HG02852 (cell line): ENCODE results near the gene CTNNBL1.

Source experiments
- ATAC-seq: cut with Tn5 transposase; IDR thresholded peaks from one replicate; pipeline ENCODE4 v1.9.1; 2021; ENCODE audit warnings: mild to moderate bottlenecking, moderate library complexity; ENCODE audit not compliant: unreplicated experiment

CTNNBL1 gene

DNA sequence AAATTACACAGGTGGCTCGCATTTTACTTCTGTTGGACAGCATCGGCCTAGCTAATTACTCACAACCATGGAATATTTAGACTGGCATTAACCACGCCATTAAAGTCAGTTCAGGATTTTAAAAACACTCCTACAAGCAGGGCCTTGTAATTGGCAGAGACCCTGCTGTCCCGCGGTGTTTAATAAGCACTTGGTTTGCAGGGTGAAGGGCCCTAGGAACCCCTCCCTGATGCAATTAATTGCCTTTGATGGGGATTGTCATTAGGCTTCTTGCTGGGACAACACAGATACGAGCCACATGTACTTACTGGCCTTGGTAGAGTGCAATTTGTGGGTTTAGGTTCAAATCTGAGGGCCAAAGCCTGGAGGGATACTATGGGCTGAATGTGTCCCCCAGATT, 201.3 kb downstream of the CTNNBL1 start:
- ATAC-seq: no peak

DNA sequence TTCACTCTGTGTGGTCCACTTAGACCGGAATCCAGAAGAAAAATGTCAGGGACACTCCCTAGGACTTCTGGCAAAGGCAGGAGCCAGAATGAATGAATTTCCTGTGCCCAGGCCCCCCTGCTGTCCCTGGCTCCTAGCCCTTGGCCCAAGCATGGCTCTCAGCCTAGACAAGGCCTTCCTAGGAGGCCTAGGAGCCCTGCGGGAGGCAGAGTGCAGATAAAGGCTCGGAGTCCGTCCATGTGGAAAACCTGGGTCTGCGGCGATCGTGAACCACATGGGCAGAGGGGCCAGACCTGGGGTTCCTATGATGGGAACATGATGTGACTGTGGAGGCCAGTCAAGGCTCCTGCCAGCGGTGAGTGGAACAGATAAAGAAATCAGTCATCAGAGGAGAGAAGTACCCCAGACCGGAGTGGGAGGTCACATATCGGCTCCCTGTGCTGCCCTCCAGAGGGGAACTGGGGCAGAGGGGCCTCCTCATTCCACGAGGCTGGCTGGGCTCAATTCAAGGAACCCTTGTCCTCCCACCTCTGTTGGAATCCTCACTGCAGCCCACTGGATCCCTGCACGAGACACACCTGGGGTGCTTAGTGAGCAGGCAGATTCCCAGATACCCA, 203.2 kb downstream of the CTNNBL1 start:
- no peak for ATAC-seq

DNA sequence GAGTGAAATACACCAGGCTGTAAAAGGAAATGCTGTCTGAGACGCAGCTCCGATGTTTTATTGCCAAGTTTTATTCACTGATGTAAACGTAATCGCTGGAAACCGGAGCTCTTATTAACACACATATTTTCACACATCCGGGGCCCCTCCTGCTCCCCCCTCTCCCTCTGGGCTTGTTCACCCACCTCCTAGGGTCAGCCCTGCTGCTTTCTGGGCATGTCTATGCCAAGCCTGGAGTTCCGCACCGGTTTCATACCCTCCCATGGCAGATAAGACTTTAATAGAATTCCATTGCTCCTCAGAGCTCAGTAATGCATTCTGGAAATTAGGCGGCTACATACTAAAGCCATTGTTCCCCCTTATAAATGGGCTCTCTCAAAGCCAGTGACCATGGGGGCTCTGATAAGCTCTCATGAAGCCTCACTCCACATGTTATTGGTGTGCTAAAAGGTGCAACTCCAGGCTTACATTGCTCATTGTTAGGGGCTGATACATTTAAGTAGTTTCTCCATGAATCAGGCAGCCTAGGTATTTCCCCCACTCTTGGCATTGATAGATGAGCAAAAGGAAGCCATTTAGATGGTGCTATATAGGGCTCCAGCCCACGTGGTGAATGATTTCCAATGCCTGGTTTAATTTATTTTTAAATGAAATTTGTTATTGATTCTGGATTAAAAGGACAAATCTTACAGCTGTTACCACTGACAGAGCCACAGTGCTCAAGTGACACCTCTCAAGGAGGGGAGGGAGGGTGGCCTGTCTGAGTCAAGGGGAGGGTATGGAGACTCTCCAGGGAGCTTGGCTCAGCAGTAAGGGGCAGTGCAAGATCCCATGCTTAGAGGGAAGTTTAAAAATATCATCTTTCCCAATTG, 204.6 kb downstream of the CTNNBL1 start:
- no peak for ATAC-seq

DNA sequence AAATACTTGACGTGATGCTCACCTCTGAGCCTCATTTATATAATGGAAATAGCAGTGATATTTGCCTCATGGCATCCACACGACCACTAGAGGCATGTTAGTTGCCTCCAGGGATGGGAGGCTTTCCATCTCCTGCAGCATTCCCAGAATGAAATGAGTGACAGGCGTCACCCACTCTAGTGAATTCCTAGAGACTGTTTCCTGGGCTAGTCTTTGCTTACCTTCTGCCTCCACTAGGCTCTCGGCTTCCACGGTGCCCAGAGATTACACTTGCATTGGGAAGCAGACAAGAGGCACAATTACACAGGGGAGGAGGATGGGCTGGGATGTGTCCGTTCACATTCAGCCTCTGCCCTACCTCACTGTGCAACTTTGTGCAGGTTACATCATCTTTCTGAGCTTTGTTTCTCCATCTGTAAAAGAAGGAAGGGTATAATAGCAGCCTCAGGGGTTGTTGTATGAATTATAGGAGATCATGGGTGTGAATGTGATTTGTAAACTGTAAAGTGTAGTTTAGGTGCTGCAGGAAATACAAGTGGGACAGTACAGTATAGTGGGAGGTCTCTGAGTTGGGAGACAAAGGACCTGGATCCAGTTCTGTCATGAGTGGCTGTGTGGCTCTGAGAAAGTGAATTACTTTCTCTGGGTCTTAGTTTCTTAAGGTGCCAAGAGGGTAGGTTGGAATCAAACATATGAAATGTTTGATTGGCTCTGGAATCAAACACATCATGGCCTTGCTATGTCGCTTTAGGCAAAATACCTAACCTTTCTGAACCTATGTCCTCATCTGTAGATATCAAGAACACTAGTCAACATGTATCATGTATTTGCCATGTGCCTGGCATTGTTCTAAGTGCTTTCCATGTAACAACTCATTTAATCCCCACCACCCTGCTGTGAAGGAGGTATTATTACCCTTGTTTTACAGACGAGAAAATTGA, 205.5 kb downstream of the CTNNBL1 start:
- ATAC-seq: no peak

DNA sequence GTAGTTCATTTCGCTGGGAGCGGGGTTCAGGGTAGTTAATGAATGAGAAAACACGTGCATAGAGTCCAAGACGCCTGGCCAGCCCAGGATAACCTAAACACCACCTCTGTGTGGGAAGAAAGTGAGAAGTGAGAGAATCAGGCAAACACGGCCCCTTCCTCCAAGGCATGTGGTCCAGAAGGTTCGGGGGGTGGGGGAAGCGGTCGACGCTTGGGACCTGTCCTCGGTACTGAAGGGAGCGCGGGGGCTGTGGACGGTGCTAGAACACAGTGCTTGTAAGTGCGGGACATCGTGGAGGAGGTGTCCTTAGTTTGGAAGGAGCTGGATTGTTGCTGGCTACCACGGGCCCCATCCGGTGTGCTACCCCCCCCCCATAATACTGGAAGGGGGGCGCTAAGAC, 207.4 kb downstream of the CTNNBL1 start:
- no peak for ATAC-seq

DNA sequence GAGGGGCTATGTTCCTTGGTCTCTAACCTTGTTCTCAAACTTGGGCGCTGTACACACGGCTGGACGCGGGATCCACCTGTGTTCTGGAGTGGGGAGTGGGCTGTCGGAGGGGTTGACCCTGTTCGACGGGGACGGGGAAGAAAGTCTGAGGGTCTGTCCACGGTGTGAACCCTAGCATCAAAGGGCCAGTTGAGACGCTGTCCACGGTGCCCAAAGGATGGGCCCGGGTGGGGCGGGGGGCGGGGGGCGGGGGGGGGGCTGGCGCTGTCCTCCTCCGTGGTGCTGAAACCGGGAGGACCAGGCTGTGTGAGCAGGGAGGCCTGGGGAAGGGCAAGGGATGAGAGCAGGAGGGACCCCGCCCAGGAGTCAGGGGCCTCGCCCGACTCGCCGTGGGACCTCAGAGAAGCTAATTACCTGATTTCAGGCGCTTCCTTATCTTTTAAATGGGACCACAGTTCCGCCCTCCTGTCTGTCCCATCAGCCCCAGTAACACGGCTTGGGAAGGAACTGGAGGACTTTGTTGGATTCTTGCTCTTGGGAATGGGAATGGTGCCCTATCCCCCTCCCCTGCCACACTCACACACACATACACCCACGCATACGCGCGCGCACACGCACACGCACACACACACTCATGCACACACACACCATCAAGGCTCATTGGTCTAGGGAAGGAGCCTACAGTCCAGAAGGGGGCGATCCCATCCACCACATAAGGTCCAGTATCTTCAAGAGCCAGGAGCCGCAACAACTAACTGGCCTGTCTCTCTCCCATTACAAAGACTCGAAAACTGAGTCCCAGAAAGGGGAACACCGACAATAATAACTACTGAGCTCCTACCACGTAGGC, 208.0 kb downstream of the CTNNBL1 start:
- ATAC-seq: no peak

DNA sequence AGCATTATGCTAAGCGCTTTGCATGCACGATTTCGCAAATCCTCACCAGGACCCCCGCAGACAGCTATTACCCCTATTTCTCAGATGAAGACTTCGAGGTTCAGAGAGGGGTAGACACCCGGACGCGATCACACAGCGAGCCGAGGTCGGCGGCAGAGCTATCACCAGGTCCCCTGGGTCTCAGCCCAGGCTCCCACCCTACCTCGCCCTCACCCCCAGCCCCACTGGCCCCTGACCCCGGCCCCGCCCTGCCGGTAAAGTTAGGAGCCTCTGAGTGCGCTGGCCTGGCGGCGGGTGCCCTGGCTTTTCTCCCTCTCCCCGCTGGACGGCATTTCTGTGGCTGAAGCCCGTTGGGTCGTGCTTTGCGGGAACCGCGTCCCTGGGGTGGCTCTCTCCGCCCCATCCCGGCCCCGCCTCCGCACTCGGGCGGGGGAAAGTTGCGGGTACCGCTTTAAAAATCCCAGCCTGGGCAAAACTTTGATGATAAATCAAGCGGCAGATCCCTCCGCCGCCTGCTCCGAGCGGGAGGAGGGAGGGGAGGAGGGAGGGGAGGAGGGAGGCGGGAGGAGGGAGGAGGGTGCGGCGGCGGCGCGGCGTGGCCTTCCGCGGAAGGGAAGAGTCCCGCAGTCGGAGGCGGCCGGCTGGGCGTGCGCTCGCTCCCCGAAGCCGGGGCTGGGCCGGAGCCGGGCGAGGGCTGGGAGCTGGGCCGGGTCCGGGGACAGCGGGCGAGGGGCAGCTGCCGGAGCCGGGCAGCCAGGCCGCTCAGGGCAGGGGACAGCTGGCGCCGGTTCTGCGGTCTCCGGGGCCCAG, 208.9 kb downstream of the CTNNBL1 start, which contains the start of gene VSTM2L:
TSS of gene VSTM2L (plus strand) at position 624 of the 810 bp plus-strand sequence. CDS start 224 bp downstream, outside the sequence.
- no peak for ATAC-seq

DNA sequence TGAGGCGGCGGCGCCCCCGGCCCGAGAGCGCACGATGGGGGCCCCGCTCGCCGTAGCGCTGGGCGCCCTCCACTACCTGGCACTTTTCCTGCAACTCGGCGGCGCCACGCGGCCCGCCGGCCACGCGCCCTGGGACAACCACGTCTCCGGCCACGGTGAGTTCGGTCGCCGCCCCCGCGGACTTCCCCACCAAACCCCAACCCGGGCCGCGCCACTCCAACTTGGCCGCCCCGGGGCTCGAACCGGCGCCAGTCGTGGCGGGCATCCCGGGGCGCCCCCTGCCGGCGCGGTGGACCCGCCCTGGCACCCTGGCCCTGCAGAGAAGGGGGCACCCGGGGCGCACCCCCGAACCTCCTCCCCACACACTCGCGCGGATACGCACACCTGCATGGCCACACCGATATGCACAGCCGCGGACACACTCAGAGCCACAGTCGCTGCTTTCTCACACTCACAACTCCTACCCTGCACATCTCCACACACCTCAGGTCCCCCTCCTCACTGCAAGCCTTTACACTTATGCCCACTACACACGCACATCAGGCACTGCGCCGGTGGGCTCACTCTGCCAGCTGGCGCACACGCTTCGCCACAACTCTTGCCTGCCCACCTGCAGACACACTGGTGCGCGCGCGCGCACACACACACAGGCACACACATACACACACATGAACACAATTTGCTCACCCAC, 209.6 kb downstream of the CTNNBL1 start:
- no peak for ATAC-seq

DNA sequence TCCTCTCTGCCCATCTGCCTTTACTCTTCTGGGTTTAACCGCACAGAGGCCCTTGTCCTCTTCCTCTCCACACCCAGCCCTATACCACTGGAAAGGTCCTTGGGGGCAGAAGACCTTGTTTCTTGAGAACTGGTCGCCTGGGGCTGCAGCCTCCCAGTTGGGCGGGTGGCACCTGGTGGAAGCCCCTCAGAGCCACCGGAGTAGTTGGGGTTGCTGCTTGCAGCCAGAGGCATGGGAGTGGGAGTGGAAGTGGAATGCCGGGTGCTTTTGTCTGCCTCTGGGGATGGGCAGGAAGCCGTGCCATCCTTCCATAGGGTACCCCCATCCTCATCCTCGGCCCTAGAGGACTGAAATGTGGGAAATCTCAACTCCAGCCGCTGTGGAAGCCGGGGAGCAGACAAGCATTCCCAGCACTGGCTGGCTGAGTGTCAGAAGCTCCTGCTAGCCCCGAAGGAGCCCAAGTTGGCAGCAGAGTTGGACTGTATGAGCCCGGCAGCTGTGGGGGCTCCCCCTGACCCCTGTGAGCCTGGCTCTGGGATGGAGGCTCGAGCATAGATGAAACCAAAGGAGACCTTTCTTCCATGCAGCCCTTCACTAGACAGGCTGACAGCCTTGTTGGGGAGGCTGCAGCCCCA, 210.3 kb downstream of the CTNNBL1 start:
- ATAC-seq: no peak

DNA sequence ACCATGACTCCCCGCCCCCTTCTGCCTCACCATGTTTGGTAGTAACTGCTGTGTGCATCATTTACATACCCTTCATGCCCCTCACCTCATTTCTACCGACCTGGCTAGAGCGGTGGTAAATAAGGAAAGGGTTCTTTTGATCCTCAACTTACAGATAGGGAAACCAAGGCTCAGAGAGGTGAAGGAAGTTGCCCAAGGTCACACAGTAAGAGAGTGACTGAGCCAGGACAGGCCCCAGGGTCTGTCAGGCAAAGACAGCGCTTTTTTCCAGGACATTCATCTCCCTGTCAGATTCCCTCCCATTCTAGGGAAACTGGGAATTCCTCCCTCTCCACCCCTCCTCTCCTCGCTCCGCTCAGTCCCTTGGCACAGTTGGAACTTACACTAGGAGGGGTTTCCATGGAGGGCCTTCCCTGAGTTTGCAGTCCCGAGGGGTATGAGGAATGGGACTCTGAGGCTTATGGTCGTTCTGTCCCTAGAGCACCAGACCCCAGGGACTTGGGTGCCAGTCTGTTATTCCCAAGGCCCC, 211.1 kb downstream of the CTNNBL1 start:
- no peak for ATAC-seq

DNA sequence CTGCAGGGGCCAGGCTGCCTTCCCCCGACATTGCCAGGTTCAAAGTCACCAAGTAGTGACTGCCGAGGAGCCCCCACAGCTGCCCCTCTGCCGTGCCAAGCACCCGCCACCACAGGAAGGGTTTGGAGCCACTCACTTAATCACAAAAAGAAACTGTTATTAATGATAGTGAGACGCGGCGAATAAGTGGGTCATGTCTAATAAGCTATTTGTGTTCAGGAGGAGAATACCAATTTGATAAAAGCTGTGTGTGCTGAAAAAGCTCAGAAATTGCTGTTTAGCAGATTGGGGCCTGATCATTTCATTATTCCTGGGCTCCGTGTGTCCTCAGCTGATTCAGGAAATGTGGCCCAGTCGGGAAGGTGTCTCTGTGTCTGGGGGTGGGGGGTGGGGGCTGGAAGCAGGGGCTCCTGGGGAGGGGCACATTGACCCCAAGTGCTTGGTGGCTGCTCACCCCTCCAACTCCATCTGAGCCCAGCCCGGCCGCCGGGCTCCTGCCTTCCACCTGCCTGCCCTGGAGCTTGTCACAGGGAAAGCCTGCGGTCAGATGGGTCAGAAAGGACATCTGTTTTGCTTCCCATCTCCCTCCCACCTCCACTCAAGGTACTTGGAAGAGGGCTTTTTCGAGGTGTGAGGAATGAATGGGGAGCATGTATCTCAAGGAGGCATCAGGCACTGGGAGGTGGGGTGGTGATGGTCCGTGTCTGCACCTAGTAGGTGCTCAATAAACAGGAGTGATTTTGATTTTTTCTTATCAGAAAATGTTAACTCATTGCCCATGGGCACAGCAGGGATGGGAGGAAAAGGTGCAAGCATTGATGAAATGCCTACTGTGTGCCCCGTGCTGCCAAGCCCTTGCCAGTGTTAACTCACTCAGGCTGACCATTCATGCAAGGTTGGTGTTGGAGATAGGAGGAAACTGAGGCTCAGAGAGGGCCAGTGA, 212.1 kb downstream of the CTNNBL1 start:
- no peak for ATAC-seq

DNA sequence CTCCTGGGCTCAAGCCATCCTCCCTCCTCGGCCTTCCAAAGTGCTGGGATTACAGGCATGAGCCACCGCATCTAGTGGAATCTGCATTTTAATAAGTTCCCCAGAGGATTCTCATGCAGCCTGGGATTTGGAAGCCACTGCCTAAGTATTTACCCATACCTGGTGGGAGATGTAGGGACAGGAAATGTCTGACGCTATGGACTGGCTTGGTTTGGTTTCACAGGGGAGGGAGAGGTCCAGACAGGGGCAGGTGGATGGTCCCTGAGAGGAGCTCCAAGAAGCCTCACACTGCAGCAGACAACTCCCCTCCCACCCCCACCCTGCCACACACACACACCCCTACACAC, 213.5 kb downstream of the CTNNBL1 start:
- ATAC-seq: no peak

DNA sequence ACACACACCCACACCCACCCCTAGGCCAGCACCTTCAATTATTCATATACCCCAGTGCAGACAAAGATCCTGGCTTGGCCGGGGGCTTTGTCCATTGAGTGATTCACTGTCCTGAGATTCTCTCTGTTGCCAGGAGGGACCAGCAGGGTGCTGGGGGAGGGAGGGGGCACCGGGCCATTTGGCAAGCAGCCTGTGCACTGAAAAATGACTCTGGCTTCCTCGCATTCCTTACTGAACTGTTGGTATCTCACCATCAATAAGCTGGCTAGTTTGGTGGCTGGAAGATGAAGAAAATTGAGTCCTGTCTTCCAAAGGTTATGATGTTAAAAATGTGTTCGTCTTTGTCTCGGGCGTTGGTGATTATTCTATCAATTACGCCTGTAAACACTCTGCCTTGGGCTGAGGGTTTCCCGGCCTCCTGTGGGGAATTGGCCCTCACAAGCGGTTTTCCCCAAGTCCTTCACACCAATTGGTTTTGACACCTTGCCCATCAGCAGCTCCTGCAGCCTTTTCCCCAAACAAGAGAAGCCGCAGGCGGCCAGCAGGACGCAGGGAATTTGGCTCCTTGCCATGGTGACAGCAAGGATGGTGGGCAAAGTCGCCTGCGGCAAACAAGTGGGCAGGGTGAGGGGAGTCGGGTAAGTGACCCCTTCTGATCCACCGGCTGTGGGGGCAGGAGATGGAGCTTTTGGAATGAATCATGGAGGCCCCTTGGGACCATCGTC, 214.0 kb downstream of the CTNNBL1 start:
- no peak for ATAC-seq

DNA sequence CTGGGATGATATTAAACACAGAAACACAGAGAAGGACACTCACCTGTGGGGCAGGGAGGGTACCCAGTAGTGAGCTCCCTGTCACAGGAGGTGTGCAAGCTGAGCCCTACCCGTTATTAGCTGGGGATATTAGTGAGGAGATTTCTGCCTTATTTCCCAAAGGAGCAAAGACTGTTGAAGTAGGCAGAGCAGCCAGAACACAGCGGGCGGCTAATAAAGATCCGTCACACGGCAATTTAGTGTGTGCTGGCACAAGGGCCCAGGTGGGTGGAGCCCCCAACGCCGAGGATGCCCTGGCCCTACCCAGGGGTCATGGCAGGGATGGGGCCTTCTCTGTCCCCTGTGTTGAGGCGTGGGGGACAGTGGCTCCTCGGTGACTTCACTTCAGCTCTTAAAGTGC, 217.4 kb downstream of the CTNNBL1 start:
- no peak for ATAC-seq

DNA sequence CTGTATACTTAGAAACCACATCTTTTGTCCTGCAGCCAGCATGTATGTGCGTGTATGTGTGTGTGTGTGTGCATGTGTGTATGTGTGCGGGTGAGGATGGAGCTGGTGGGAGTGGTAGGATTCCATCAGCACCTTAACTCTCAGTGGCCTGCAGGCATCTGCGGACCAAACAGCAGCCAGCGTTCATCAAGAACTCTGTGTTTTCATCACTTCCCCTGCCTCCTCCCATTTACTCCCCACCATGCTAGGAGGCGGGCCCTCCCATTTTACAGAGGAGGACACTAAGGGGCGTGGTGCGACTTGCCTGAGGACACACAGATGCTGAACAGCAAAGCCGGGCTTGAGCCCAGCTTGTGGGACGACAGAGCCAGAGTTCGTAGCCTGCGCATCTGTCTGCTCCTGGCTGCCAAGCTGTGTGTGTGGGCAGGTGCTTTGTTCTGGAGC, 218.0 kb downstream of the CTNNBL1 start:
- no peak for ATAC-seq

DNA sequence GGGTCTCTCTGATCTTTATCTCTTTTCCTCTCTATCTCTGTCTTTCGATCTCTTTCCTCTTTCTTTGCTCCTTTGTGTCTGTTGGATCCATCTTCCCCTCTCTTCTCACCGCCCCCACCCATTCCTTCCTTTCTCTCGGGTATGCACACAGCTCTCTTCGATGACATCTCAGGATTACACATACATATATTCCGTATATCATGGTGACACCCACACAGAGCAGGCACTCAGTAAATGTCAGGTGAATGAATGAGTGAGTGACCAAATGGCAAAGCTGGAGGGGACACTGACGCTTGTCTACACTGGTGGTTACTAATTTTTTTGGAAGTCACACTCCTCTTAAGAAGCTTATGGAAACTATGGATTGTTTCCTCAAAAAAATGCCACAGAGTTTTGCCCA, 219.0 kb downstream of the CTNNBL1 start:
- no peak for ATAC-seq
